Tibial nerve (tissue), 4 donors: Measurements from ENCODE around the gene PLEKHA6. TPM values are rescaled to one million over a fixed set of nuclear protein-coding genes. Genes with fewer than 3 reads are reported as not detected.
A peak's percentile ranks its signal among the peaks of the same experiment; 100 is the strongest.

Source experiments
- DNase-seq, 2 donors: peaks; one replicate each; pipeline ENCODE4 v3.0.0-alpha.2; 2019; ENCODE audit warnings: low spot score in 2 of 2
- H3K27ac ChIP-seq, 4 donors: fragments of 200-600 bp; sonication (generic) in 3 of 4; one replicate each; pipeline ENCODE4 v1.5.1; 2017 to 2019; ENCODE audit warnings: mild to moderate bottlenecking in 1 of 4
- H3K27me3 ChIP-seq, 2 donors: fragments of 200-600 bp; sonication (generic) in 1 of 2; one replicate each; pipeline versions ENCODE4 v1.5.1 to v1.6.0; 2017 to 2019
- H3K36me3 ChIP-seq, 3 donors: fragments of 200-600 bp; sonication (generic); one replicate each; pipeline ENCODE4 v1.5.1; 2018 to 2019
- H3K4me1 ChIP-seq, 4 donors: fragments of 200-600 bp; sonication (generic) in 3 of 4; one replicate each; pipeline ENCODE4 v1.5.1; 2017 to 2019
- H3K4me3 ChIP-seq, 4 donors: fragments of 200-600 bp; sonication (generic) in 3 of 4; one replicate each; pipeline ENCODE4 v1.5.1; 2017 to 2019; ENCODE audit warnings: mild to moderate bottlenecking in 1 of 4, moderate library complexity in 1 of 4
- H3K9me3 ChIP-seq, 4 donors: fragments of 200-600 bp; sonication (generic) in 3 of 4; one replicate each; pipeline ENCODE4 v1.5.1; 2017 to 2019
- EP300 ChIP-seq, 2 donors: sonication (generic); formaldehyde crosslinking; IDR thresholded peaks; one replicate each; pipeline ENCODE4 v1.6.1; 2017; ENCODE audit warnings: antibody characterized with exemption in 2 of 2, mild to moderate bottlenecking in 1 of 2
- POLR2A ChIP-seq, 2 donors: fragments of 450-650 bp; IDR thresholded peaks; one replicate each; pipeline ENCODE4 v1.6.1; 2017; ENCODE audit warnings: antibody characterized with exemption in 2 of 2, mild to moderate bottlenecking in 2 of 2, moderate library complexity in 2 of 2
- WGBS, 2 donors: methylation state at CpG; one replicate each; pipeline ENCODE4 v1.1.5; 2018; 5-methylcytosine and 5-hydroxymethylcytosine counted together
- total RNA-seq, 4 donors: library from RNA; depleted of rRNA; stranded (reverse); fragments of >200 nt; gene quantifications; one replicate each; pipeline ENCODE4 v1.1.0, GENCODE V29; 2016
- TF ChIP-seq, protein P1 (sequence below), 5 experiments: fragments of 200-600 bp in 3 of 5; fragments of 450-650 bp in 2 of 5; sonication (generic) in 3 of 5; IDR thresholded peaks; one replicate each; pipeline ENCODE4 v1.5.1; 2016 to 2019; ENCODE audit warnings: antibody characterized with exemption in 5 of 5, mild to moderate bottlenecking in 3 of 5, moderate library complexity in 2 of 5

PLEKHA6 gene
- total RNA-seq, 4 donors from 2014 or later, result 6.6 to 13.9 (median 12.1) TPM

- Histone ChIP-seq H3K36me3 (no peaks in the 10 kb centered on the region), H3K4me3 (peak overlapping the region; percentile 14 to 30 (median 23)), H3K9me3 (no peaks in the 10 kb centered on the region), H3K27me3 (peaks cover 0 to 54% of the 10 kb centered on the region in 2 donors), H3K4me1 (peaks cover 0 to 12% (median 0%) of the 10 kb centered on the region in 4 donors), H3K27ac (no peak overlapping the region)
- DNase-seq, result no peak
- WGBS, 2 donors, result 21 to 22% methylated on average over 30 to 31 of the region's 44 CpGs
- TF ChIP-seq POLR2A (IDR thresholded peaks at IDR 0.05) (no peak), EP300 (IDR thresholded peaks at IDR 0.05) (no peak)
- TF ChIP-seq, protein P1, sequence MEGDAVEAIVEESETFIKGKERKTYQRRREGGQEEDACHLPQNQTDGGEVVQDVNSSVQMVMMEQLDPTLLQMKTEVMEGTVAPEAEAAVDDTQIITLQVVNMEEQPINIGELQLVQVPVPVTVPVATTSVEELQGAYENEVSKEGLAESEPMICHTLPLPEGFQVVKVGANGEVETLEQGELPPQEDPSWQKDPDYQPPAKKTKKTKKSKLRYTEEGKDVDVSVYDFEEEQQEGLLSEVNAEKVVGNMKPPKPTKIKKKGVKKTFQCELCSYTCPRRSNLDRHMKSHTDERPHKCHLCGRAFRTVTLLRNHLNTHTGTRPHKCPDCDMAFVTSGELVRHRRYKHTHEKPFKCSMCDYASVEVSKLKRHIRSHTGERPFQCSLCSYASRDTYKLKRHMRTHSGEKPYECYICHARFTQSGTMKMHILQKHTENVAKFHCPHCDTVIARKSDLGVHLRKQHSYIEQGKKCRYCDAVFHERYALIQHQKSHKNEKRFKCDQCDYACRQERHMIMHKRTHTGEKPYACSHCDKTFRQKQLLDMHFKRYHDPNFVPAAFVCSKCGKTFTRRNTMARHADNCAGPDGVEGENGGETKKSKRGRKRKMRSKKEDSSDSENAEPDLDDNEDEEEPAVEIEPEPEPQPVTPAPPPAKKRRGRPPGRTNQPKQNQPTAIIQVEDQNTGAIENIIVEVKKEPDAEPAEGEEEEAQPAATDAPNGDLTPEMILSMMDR (IDR thresholded peaks at IDR 0.05), result no peak
These were observed 169.2 kb downstream of the PLEKHA6 start for GRCh38 chr1:204190212-204191211.

DNA sequence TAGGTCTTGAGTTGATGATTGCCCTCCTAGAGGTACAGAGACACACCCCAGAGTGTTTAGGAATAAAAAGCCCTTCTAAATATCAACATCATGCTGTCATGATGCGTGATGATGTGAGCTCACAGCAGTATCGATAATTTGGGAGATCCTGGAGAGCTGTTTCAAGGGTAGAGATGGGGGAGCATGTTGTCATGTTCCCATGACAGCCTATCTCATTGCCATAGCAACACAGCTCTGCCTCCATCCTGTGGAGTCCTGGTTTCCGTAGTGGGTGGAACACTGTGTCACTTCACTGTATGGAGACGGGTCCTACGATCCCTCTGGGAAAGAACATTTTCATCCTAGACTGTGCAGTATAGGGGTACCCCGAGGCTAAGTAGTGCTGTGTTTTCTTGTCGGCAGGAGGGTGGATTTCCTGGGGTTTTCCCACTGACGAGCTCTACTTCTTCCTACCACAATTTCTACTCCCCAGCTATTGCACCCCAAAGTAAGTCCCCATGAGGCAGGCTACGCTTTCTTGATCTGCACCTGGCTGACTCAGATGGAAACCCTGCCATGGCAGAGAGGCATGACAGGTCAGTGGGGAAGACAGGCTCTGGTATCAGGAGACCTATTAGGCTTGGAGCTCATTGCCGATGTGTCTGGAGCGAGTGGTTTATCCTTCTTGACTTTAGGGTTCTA is 170.6 kb downstream of the PLEKHA6 start:
- Histone ChIP-seq H3K27me3 (peaks cover 0 to 56% of the 10 kb centered on the region in 2 donors), H3K36me3 (no peaks in the 10 kb centered on the region), H3K9me3 (no peaks in the 10 kb centered on the region), H3K4me1 (peaks cover 0 to 12% (median 0%) of the 10 kb centered on the region in 4 donors), H3K4me3 (no peak overlapping the region), H3K27ac (no peak overlapping the region)
- TF ChIP-seq POLR2A (IDR thresholded peaks at IDR 0.05) (no peak), EP300 (IDR thresholded peaks at IDR 0.05) (no peak)
- TF ChIP-seq, protein P1 (IDR thresholded peaks at IDR 0.05), result no peak
- WGBS, 2 donors, result 80 to 81% methylated on average over 11 of the region's 11 CpGs
- DNase-seq, result no peak

- TF ChIP-seq POLR2A (IDR thresholded peaks at IDR 0.05) (no peak), EP300 (IDR thresholded peaks at IDR 0.05) (no peak)
- TF ChIP-seq, protein P1 (IDR thresholded peaks at IDR 0.05), result no peak
- Histone ChIP-seq H3K27me3 (peaks cover 0 to 56% of the 10 kb centered on the region in 2 donors), H3K4me1 (peaks cover 0 to 12% (median 0%) of the 10 kb centered on the region in 4 donors)
These were observed 173.1 kb downstream of the PLEKHA6 start for GRCh38 chr1:204186597-204186996.

GRCh38 chr1:204181116-204181515 is 178.6 kb downstream of the PLEKHA6 start:
- no peak for DNase-seq
- TF ChIP-seq EP300 (IDR thresholded peaks at IDR 0.05) (no peak), POLR2A (IDR thresholded peaks at IDR 0.05) (no peak)
- TF ChIP-seq, protein P1 (IDR thresholded peaks at IDR 0.05), result no peak

More at GRCh38 chr1:204186597-204186996, 173.1 kb downstream of the PLEKHA6 start:
- H3K4me3 ChIP-seq, result no peak overlapping the region
- 76 to 82% methylated on average over 10 of the region's 10 CpGs for WGBS, 2 donors
- DNase-seq, result no peak
- H3K27ac ChIP-seq, result no peak overlapping the region
- no peaks in the 10 kb centered on the region for H3K36me3 ChIP-seq
- no peaks in the 10 kb centered on the region for H3K9me3 ChIP-seq

More at GRCh38 chr1:204181116-204181515, 178.6 kb downstream of the PLEKHA6 start:
- Histone ChIP-seq H3K9me3 (no peaks in the 10 kb centered on the region), H3K27me3 (peaks cover 0 to 30% of the 10 kb centered on the region in 2 donors), H3K4me1 (no peaks in the 10 kb centered on the region), H3K4me3 (no peak overlapping the region), H3K27ac (no peak overlapping the region), H3K36me3 (no peaks in the 10 kb centered on the region)
- 48 to 69% methylated on average over 1 of the region's 1 CpG for WGBS, 2 donors
